HepG2 (cell line): ENCODE results near the gene KCNJ14. TPM values are rescaled to one million over a fixed set of nuclear protein-coding genes. Genes with fewer than 3 reads are reported as not detected.

Source experiments
- ATAC-seq: fragments of 200-7000 bp; cut with Tn5 transposase; 3 replicates; pipeline ENCODE4 v1.9.1; 2020; ENCODE audit warnings: mild to moderate bottlenecking, moderate library complexity
- BruUV-seq: library from RNA; stranded (reverse); fragments of 400-500 nt; replicated peaks from 2 replicates; lab custom pipeline; 2021; lab: Mats Ljungman, UMichigan
- CTCF ChIA-PET: fragments of 300-600 bp; formaldehyde crosslinking; extraction: SDS; loops from one replicate; lab custom pipeline; 2021; ENCODE audit warnings: low total read pairs, inconsistent platforms, low intra/inter-chr PET ratio; lab: Yijun Ruan, JAX
- POLR2A ChIA-PET: fragments of 350-600 bp; sonication (Branson Sonifier 250); formaldehyde crosslinking; loops from one replicate; lab custom pipeline; 2020; ENCODE audit warnings: antibody characterized with exemption, inconsistent platforms; lab: Yijun Ruan, JAX
- DNase-seq: peaks from one replicate; pipeline ENCODE4 v3.0.0-alpha.2; 2015; ENCODE audit warnings: low spot score
- FAIRE-seq: peaks from 3 replicates; lab custom pipeline; 2011; peaks lifted over from hg19 to GRCh38; lab: Jason Lieb, UNC
- H2AFZ ChIP-seq: one replicate; pipeline ENCODE4 v1.6.1; 2011; ENCODE audit warnings: low read length, inconsistent platforms
- H3K27ac ChIP-seq: fragments of 300-600 bp; 3 replicates; pipeline ENCODE4 v1.8.0; 2011; ENCODE audit warnings: mixed run types, mild to moderate bottlenecking, mixed read lengths, low read length, inconsistent platforms; ENCODE audit not compliant: insufficient read depth; ENCODE audit errors: extremely low read length
- H3K27me3 ChIP-seq, 2 experiments: fragments of 200-600 bp in 1 of 2; 2 replicates in 1 of 2; 3 replicates in 1 of 2; pipeline versions ENCODE4 v1.6.0 to v1.8.0; 2011; ENCODE audit warnings: low read length in 2 of 2, mild to moderate bottlenecking in 2 of 2, moderate library complexity in 2 of 2, inconsistent platforms in 1 of 2; ENCODE audit not compliant: insufficient read depth in 2 of 2, control insufficient read depth in 1 of 2
- H3K36me3 ChIP-seq, 2 experiments: fragments of 200-600 bp in 1 of 2; replicated peaks in 1 of 2; 2 replicates in 1 of 2; 3 replicates in 1 of 2; pipeline versions ENCODE4 v1.5.1 to v1.8.0; 2011; ENCODE audit warnings: low read length in 2 of 2, inconsistent platforms in 1 of 2; ENCODE audit not compliant: insufficient read depth in 2 of 2, control insufficient read depth in 1 of 2
- H3K4me1 ChIP-seq: 2 replicates; pipeline ENCODE4 v1.5.1; 2012; ENCODE audit warnings: low read length, inconsistent platforms; ENCODE audit not compliant: insufficient read depth
- H3K4me2 ChIP-seq: 2 replicates; pipeline ENCODE4 v1.6.0; 2011; ENCODE audit warnings: low read depth, low read length, inconsistent platforms
- H3K4me3 ChIP-seq, 3 experiments: fragments of 200-600 bp in 1 of 3; sonication (generic), shearing (Covaris generic) in 1 of 3; replicated peaks in 1 of 3; 2 replicates each; pipeline ENCODE4 v1.5.1; 2011 to 2016; ENCODE audit warnings: low read length in 3 of 3, inconsistent platforms in 2 of 3, low read depth in 2 of 3, mild to moderate bottlenecking in 2 of 3, control low read depth in 1 of 3, mixed read lengths in 1 of 3; ENCODE audit not compliant: insufficient read depth in 1 of 3
- H3K79me2 ChIP-seq: one replicate; pipeline ENCODE4 v1.6.1; 2011; ENCODE audit warnings: low read length, inconsistent platforms; ENCODE audit not compliant: insufficient read depth
- H3K9ac ChIP-seq: 2 replicates; pipeline ENCODE4 v1.6.0; 2011; ENCODE audit warnings: mild to moderate bottlenecking, low read depth, low read length, inconsistent platforms; ENCODE audit not compliant: insufficient read depth
- H3K9me3 ChIP-seq: 2 replicates; pipeline ENCODE4 v1.5.1; 2012; ENCODE audit warnings: mild to moderate bottlenecking, low read length
- H4K20me1 ChIP-seq: 2 replicates; pipeline ENCODE4 v1.6.0; 2011; ENCODE audit warnings: inconsistent platforms, mild to moderate bottlenecking, low read length, moderate library complexity; ENCODE audit not compliant: insufficient read depth
- GATA4 ChIP-seq: sonication (generic); IDR thresholded peaks from 2 replicates; pipeline ENCODE4 v1.6.1; 2016; ENCODE audit warnings: antibody characterized with exemption, low read depth, borderline replicate concordance
- NONO ChIP-seq, 2 experiments: fragments of 450-650 bp in 1 of 2; sonication (generic) in 1 of 2; formaldehyde crosslinking in 1 of 2; IDR thresholded peaks in 1 of 2; conservative IDR thresholded peaks in 1 of 2; 2 replicates each; pipeline versions ENCODE4 v1.6.1 to v1.8.0; 2017 to 2022; ENCODE audit warnings: mild to moderate bottlenecking in 1 of 2, missing genetic modification reagents in 1 of 2, moderate library complexity in 1 of 2
- RELA ChIP-seq: sonication (generic); formaldehyde crosslinking; IDR thresholded peaks from 2 replicates; pipeline ENCODE4 v1.4.0; 2020; ENCODE audit warnings: missing genetic modification reagents
- THAP11 ChIP-seq: IDR thresholded peaks from 2 replicates; pipeline ENCODE4 v1.6.1; 2016; ENCODE audit warnings: missing biosample characterization, missing genetic modification reagents
- THRA ChIP-seq: sonication (generic); formaldehyde crosslinking; IDR thresholded peaks from 2 replicates; pipeline ENCODE4 v1.4.0; 2020; ENCODE audit warnings: missing genetic modification reagents, borderline replicate concordance
- ZNF609 ChIP-seq: sonication (generic); formaldehyde crosslinking; IDR thresholded peaks from 2 replicates; pipeline ENCODE4 v1.4.0; 2020; ENCODE audit warnings: mild to moderate bottlenecking, missing genetic modification reagents, borderline replicate concordance
- ZNF619 ChIP-seq: sonication (generic); formaldehyde crosslinking; IDR thresholded peaks from 2 replicates; pipeline ENCODE4 v1.4.0; 2020; ENCODE audit warnings: mild to moderate bottlenecking, missing genetic modification reagents
- WGBS: methylation state at CpG from one replicate; pipeline ENCODE4 v1.1.6; 2017; ENCODE audit warnings: low lambda C conversion rate; 5-methylcytosine and 5-hydroxymethylcytosine counted together
- in situ Hi-C: cut with HindIII; loops from 2 replicates; pipeline ENCODE4 v1.10.0; 2017; ENCODE audit warnings: low pct_unique_long_range_greater_than_20kb; ENCODE audit not compliant: extremely low pct_ligation_motif_present
- intact Hi-C: fragments of 100-400 bp; cut with micrococcal nuclease; formaldehyde crosslinking; loops from one replicate; pipeline ENCODE4 v1.10.0; 2022; ENCODE audit not compliant: unreplicated experiment
- polyA plus RNA-seq, 8 experiments: library from polyadenylated mRNA; depleted of rRNA in 3 of 8; stranded (reverse) in 7 of 8; unstranded in 1 of 8; fragments of >200 nt; fragmentation: Illumina TruSeq in 4 of 8; extraction: Trizol in 4 of 8; gene quantifications; 2 replicates each; pipeline versions ENCODE4 v1.2.1 to v1.2.3, GENCODE V29; 2011 to 2016; ENCODE audit warnings: low read depth in 4 of 8, missing spikeins in 1 of 8, mixed read lengths in 1 of 8; ENCODE audit not compliant: insufficient read depth in 1 of 8
- total RNA-seq, 5 experiments: library from RNA; depleted of rRNA; stranded (reverse); fragments of >200 nt; fragmentation: Illumina TruSeq; extraction: Trizol; gene quantifications; 2 replicates each; pipeline ENCODE4 v1.2.3, GENCODE V29; 2016; ENCODE audit warnings: low read depth in 1 of 5
- TF ChIP-seq, protein P1 (sequence below), 2 experiments: sonication (generic) in 1 of 2; formaldehyde crosslinking in 1 of 2; IDR thresholded peaks; 2 replicates each; pipeline versions ENCODE4 v1.5.1 to v1.6.1; 2011 to 2020; ENCODE audit warnings: borderline replicate concordance in 1 of 2, low read depth in 1 of 2, low read length in 1 of 2, mild to moderate bottlenecking in 1 of 2, missing genetic modification reagents in 1 of 2, moderate library complexity in 1 of 2
- TF ChIP-seq, protein P2 (sequence below): sonication (generic); formaldehyde crosslinking; IDR thresholded peaks from 2 replicates; pipeline ENCODE4 v1.4.0; 2020; ENCODE audit warnings: mild to moderate bottlenecking, low read depth, missing genetic modification reagents
- TF ChIP-seq, protein P3 (sequence below): sonication (generic); formaldehyde crosslinking; IDR thresholded peaks from 2 replicates; pipeline ENCODE4 v1.5.0; 2020; ENCODE audit warnings: missing genetic modification reagents, mild to moderate bottlenecking, borderline replicate concordance

KCNJ14 gene
- total and polyA plus RNA-seq, 2 of the 13 experiments (the other 11 are each of a cell fraction or from before 2014, with no cell fraction given): 0.20 to 0.51 TPM

- TF ChIP-seq GATA4 (no peak), THAP11 (peak; percentile 88), RELA (no peak)
- TF ChIP-seq, protein P1, sequence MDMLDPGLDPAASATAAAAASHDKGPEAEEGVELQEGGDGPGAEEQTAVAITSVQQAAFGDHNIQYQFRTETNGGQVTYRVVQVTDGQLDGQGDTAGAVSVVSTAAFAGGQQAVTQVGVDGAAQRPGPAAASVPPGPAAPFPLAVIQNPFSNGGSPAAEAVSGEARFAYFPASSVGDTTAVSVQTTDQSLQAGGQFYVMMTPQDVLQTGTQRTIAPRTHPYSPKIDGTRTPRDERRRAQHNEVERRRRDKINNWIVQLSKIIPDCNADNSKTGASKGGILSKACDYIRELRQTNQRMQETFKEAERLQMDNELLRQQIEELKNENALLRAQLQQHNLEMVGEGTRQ (IDR thresholded peaks at IDR 0.05; ENCODE audit: low read depth, low read length): no peak
- TF ChIP-seq, protein P1 (CRISPR knock-in tag; IDR thresholded peaks at IDR 0.05; ENCODE audit: borderline replicate concordance): no peak
- TF ChIP-seq, protein P2, sequence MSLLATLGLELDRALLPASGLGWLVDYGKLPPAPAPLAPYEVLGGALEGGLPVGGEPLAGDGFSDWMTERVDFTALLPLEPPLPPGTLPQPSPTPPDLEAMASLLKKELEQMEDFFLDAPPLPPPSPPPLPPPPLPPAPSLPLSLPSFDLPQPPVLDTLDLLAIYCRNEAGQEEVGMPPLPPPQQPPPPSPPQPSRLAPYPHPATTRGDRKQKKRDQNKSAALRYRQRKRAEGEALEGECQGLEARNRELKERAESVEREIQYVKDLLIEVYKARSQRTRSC: no peak
- TF ChIP-seq, protein P3, sequence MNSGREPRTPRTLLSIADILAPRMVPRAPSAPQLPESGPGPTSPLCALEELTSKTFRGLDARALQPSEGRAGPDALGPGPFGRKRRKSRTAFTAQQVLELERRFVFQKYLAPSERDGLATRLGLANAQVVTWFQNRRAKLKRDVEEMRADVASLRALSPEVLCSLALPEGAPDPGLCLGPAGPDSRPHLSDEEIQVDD (CRISPR knock-in tag): no peak
These were observed 6.7 kb downstream of the KCNJ14 start (continued) for GRCh38 chr19:48461982-48462655.

DNA sequence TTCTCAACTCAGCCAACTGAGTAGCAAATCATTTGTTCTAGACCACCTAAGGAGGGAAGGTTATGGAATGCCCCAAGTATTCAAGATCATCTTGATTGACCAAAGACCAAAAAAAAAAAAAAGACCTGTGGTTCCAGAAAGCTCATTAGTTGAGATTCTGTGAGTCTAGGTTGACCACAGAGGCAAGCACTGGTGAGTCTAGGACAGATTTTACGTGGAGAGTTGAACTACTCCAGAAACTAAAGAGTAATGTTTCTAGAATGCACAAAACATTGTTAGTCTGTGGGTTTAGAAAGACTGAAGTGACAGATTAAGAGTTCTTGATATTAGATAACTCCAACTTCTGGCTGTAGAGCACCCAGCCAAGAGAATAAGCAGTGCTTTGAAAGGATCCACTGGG lies 9.8 kb downstream of the KCNJ14 start:
- in situ Hi-C loops: no loop called here
- CTCF ChIA-PET: no interaction called here
- 85% methylated on average over 1 of the region's 1 CpG for WGBS
- no peak for TF ChIP-seq NONO (IDR thresholded peaks at IDR 0.05)
- no peak for TF ChIP-seq NONO (CRISPR knock-in tag; conservative IDR thresholded peaks at IDR 0.05)
- no peak for TF ChIP-seq ZNF609
- no peak for TF ChIP-seq ZNF619 (CRISPR knock-in tag)
- no peak for TF ChIP-seq THRA (CRISPR knock-in tag)

More for the DNA sequence above, 9.8 kb downstream of the KCNJ14 start:
- no peaks in the 10 kb centered on the region for H3K36me3 ChIP-seq
- no peak for DNase-seq
- H3K9ac ChIP-seq: no peak overlapping the region
- no peaks in the 10 kb centered on the region; a peak in 1 of 5 replicates for H3K27me3 ChIP-seq
- intact Hi-C loops: no loop called here
- H4K20me1 ChIP-seq: no peaks in the 10 kb centered on the region; the same call in 1 of the 2 replicates
- H3K27ac ChIP-seq: no peak overlapping the region
- BruUV-seq: no TSS peak
- POLR2A ChIA-PET: no interaction called here
- H3K4me1 ChIP-seq: peaks cover 8% of the 10 kb centered on the region
- H3K4me3 ChIP-seq: no peak overlapping the region
- no peak for FAIRE-seq
- H3K9me3 ChIP-seq: no peaks in the 10 kb centered on the region
- ATAC-seq: no peak
- peaks cover 5% of the 10 kb centered on the region for H3K79me2 ChIP-seq
- no peak overlapping the region for H3K4me2 ChIP-seq
- H2AFZ ChIP-seq: no peak overlapping the region
